ENCODE measurements around the gene GABPA.

GABPA gene

DNA sequence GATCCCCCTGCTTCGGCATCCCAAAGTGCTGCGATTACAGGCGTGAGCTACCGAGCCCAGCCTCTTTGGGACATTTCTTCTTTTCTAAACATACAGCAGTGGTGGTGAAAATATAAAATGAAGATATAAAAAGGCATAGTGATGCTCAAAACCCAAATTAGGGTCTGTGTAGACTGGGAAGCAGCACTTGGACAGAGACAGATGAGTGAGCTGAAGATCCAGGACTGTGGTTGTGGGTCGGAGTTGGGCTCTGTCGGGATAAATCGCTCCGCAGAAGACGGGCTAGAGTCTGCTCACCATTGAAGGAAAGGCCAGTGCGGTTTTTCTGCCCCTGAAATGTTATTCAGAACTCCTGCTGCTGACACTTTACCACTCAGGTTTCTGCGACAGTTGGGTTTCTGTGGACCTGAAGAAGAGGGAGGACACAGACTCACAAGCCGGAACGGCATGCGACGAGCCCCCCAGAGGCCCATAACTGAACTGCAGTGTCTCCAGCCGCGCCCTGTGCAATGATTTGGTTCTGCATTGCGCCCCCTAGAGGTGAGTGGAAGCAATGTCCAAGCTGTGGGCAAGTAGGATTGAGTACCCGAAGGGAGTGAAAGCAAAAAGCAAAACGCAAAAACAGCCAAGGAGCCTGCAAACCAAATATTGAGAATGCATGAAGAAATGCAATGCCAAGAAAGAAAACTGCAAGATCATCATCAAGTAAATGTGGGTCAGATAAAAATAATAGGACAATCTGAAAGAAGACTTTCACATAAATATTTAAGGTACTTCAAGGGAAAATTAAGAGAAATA, 66.6 kb downstream of the GABPA start (continued):
- TF ChIP-seq ZNF175 (tag by site-specific recombination; IDR thresholded peaks at IDR 0.05) (no peak), KLF1 (tag by site-specific recombination; IDR thresholded peaks at IDR 0.05) (no peak), ZNF76 (tag by site-specific recombination; IDR thresholded peaks at IDR 0.05; ENCODE audit: borderline replicate concordance, low read depth) (no peak), ZFP69B (tag by site-specific recombination; IDR thresholded peaks at IDR 0.05) (no peak), ZNF2 (tag by site-specific recombination; IDR thresholded peaks at IDR 0.05) (peak; percentile 74; the same call in 1 of the 2 replicates), OVOL3 (tag by site-specific recombination; IDR thresholded peaks at IDR 0.05) (no peak), ZNF184 (tag by site-specific recombination; IDR thresholded peaks at IDR 0.05) (no peak), FEZF1 (tag by site-specific recombination; IDR thresholded peaks at IDR 0.05) (no peak), ZNF341 (tag by site-specific recombination; IDR thresholded peaks at IDR 0.05; ENCODE audit: low read depth) (no peak), ZNF426 (tag by site-specific recombination; IDR thresholded peaks at IDR 0.05) (no peak), ZNF311 (tag by site-specific recombination; IDR thresholded peaks at IDR 0.05; ENCODE audit: borderline replicate concordance) (no peak), ZNF114 (tag by site-specific recombination; IDR thresholded peaks at IDR 0.05) (no peak), ZBTB17 (tag by site-specific recombination; IDR thresholded peaks at IDR 0.05) (no peak), ZNF292 (tag by site-specific recombination; IDR thresholded peaks at IDR 0.05; ENCODE audit: borderline replicate concordance, low read depth) (no peak), ZNF658 (tag by site-specific recombination; IDR thresholded peaks at IDR 0.05) (no peak), KLF9 (tag by site-specific recombination; IDR thresholded peaks at IDR 0.05; ENCODE audit: low read depth) (no peak; the same call in 1 of the 2 replicates), KLF8 (tag by site-specific recombination; IDR thresholded peaks at IDR 0.05) (no peak), ZNF549 (tag by site-specific recombination; IDR thresholded peaks at IDR 0.05) (no peak), SCRT2 (tag by site-specific recombination; IDR thresholded peaks at IDR 0.05) (0 out of 2 replicates have a peak, but pooled peaks have one; percentile 22)
- TF ChIP-seq, protein P1, sequence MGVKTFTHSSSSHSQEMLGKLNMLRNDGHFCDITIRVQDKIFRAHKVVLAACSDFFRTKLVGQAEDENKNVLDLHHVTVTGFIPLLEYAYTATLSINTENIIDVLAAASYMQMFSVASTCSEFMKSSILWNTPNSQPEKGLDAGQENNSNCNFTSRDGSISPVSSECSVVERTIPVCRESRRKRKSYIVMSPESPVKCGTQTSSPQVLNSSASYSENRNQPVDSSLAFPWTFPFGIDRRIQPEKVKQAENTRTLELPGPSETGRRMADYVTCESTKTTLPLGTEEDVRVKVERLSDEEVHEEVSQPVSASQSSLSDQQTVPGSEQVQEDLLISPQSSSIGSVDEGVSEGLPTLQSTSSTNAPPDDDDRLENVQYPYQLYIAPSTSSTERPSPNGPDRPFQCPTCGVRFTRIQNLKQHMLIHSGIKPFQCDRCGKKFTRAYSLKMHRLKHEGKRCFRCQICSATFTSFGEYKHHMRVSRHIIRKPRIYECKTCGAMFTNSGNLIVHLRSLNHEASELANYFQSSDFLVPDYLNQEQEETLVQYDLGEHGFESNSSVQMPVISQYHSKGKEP (tag by site-specific recombination; IDR thresholded peaks at IDR 0.05) = peak; percentile 62; the same call in 1 of the 2 replicates
- TF ChIP-seq, protein P2, sequence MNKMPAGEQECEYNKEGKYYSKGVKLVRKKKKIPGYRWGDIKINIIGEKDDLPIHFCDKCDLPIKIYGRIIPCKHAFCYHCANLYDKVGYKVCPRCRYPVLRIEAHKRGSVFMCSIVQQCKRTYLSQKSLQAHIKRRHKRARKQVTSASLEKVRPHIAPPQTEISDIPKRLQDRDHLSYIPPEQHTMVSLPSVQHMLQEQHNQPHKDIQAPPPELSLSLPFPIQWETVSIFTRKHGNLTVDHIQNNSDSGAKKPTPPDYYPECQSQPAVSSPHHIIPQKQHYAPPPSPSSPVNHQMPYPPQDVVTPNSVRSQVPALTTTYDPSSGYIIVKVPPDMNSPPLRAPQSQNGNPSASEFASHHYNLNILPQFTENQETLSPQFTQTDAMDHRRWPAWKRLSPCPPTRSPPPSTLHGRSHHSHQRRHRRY (tag by site-specific recombination; IDR thresholded peaks at IDR 0.05) = no peak
- TF ChIP-seq, protein P3, sequence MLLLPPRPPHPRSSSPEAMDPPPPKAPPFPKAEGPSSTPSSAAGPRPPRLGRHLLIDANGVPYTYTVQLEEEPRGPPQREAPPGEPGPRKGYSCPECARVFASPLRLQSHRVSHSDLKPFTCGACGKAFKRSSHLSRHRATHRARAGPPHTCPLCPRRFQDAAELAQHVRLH (tag by site-specific recombination; IDR thresholded peaks at IDR 0.05) = no peak
- TF ChIP-seq, protein P4, sequence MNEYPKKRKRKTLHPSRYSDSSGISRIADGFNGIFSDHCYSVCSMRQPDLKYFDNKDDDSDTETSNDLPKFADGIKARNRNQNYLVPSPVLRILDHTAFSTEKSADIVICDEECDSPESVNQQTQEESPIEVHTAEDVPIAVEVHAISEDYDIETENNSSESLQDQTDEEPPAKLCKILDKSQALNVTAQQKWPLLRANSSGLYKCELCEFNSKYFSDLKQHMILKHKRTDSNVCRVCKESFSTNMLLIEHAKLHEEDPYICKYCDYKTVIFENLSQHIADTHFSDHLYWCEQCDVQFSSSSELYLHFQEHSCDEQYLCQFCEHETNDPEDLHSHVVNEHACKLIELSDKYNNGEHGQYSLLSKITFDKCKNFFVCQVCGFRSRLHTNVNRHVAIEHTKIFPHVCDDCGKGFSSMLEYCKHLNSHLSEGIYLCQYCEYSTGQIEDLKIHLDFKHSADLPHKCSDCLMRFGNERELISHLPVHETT (tag by site-specific recombination; IDR thresholded peaks at IDR 0.05) = peak; percentile 46; the same call in 1 of the 2 replicates
- TF ChIP-seq, protein P5, sequence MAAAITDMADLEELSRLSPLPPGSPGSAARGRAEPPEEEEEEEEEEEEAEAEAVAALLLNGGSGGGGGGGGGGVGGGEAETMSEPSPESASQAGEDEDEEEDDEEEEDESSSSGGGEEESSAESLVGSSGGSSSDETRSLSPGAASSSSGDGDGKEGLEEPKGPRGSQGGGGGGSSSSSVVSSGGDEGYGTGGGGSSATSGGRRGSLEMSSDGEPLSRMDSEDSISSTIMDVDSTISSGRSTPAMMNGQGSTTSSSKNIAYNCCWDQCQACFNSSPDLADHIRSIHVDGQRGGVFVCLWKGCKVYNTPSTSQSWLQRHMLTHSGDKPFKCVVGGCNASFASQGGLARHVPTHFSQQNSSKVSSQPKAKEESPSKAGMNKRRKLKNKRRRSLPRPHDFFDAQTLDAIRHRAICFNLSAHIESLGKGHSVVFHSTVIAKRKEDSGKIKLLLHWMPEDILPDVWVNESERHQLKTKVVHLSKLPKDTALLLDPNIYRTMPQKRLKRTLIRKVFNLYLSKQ (tag by site-specific recombination; IDR thresholded peaks at IDR 0.05; ENCODE audit: borderline replicate concordance) = no peak
- TF ChIP-seq, protein P6, sequence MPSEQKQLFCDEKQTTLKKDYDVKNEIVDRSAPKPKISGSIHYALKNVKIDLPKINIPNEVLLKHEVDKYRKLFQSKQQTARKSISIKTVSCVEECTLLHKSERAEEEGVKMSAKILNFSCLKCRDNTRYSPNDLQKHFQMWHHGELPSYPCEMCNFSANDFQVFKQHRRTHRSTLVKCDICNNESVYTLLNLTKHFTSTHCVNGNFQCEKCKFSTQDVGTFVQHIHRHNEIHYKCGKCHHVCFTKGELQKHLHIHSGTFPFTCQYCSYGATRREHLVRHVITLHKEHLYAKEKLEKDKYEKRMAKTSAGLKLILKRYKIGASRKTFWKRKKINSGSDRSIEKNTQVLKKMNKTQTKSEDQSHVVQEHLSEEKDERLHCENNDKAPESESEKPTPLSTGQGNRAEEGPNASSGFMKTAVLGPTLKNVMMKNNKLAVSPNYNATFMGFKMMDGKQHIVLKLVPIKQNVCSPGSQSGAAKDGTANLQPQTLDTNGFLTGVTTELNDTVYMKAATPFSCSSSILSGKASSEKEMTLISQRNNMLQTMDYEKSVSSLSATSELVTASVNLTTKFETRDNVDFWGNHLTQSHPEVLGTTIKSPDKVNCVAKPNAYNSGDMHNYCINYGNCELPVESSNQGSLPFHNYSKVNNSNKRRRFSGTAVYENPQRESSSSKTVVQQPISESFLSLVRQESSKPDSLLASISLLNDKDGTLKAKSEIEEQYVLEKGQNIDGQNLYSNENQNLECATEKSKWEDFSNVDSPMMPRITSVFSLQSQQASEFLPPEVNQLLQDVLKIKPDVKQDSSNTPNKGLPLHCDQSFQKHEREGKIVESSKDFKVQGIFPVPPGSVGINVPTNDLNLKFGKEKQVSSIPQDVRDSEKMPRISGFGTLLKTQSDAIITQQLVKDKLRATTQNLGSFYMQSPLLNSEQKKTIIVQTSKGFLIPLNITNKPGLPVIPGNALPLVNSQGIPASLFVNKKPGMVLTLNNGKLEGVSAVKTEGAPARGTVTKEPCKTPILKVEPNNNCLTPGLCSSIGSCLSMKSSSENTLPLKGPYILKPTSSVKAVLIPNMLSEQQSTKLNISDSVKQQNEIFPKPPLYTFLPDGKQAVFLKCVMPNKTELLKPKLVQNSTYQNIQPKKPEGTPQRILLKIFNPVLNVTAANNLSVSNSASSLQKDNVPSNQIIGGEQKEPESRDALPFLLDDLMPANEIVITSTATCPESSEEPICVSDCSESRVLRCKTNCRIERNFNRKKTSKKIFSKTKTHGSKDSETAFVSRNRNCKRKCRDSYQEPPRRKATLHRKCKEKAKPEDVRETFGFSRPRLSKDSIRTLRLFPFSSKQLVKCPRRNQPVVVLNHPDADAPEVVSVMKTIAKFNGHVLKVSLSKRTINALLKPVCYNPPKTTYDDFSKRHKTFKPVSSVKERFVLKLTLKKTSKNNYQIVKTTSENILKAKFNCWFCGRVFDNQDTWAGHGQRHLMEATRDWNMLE (tag by site-specific recombination; conservative IDR thresholded peaks at IDR 0.05; ENCODE audit: low read depth) = no peak
- TF ChIP-seq, protein P7, sequence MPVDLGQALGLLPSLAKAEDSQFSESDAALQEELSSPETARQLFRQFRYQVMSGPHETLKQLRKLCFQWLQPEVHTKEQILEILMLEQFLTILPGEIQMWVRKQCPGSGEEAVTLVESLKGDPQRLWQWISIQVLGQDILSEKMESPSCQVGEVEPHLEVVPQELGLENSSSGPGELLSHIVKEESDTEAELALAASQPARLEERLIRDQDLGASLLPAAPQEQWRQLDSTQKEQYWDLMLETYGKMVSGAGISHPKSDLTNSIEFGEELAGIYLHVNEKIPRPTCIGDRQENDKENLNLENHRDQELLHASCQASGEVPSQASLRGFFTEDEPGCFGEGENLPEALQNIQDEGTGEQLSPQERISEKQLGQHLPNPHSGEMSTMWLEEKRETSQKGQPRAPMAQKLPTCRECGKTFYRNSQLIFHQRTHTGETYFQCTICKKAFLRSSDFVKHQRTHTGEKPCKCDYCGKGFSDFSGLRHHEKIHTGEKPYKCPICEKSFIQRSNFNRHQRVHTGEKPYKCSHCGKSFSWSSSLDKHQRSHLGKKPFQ (tag by site-specific recombination; IDR thresholded peaks at IDR 0.05) = no peak

Measured in HEK293 (cell line).